ENCODE data around the gene ZIC2. TPM values are rescaled to one million over a fixed set of nuclear protein-coding genes. Genes with fewer than 3 reads are reported as not detected.

Gene ZIC2
- total and polyA plus RNA-seq, 2 of the 8 experiments (the other 6 are each of a cell fraction or from before 2014, with no cell fraction given), result 53.2 to 372 TPM

GRCh38 chr13:99982731-99983498 lies 1.3 kb downstream of the ZIC2 start (continued):
- TF ChIP-seq NANOG (IDR thresholded peaks at IDR 0.05; ENCODE audit: insufficient read depth, low read depth, low read length, poor library complexity, severe bottlenecking) (no peak), YY1 (IDR thresholded peaks at IDR 0.05; ENCODE audit: low read depth, low read length) (no peak), TCF12 (IDR thresholded peaks at IDR 0.05; ENCODE audit: low read depth, low read length) (no peak), RAD21 (IDR thresholded peaks at IDR 0.05 in 1 of 2, conservative IDR thresholded peaks at IDR 0.05 in 1 of 2; ENCODE audit: low read depth in 2 of 2, low read length in 2 of 2) (no peak), EP300 (IDR thresholded peaks at IDR 0.05; ENCODE audit: borderline replicate concordance in 1 of 2, low read depth in 2 of 2, low read length in 2 of 2) (no peak), CTCF (IDR thresholded peaks at IDR 0.05; ENCODE audit: control extremely low read depth in 1 of 3, insufficient read depth in 1 of 3, low read depth in 1 of 3, low read length in 3 of 3) (no peak), RNF2 (IDR thresholded peaks at IDR 0.05; ENCODE audit: borderline replicate concordance, low read depth, low read length, missing control alignments, poor library complexity, severe bottlenecking) (no peak), SAP30 (IDR thresholded peaks at IDR 0.05; ENCODE audit: insufficient read depth, insufficient replicate concordance, low read length) (peak; percentile 68), KDM4A (IDR thresholded peaks at IDR 0.05; ENCODE audit: low read depth, low read length, severe bottlenecking) (no peak), RBBP5 (IDR thresholded peaks at IDR 0.05; ENCODE audit: borderline replicate concordance, low read depth, low read length) (no peak), PHF8 (conservative IDR thresholded peaks at IDR 0.05; ENCODE audit: low read depth, low read length) (peak; percentile 4), RFX5 (IDR thresholded peaks at IDR 0.05; ENCODE audit: borderline replicate concordance, low read depth, low read length) (no peak), TEAD4 (IDR thresholded peaks at IDR 0.05; ENCODE audit: low read depth, low read length) (no peak), MAX (IDR thresholded peaks at IDR 0.05) (0 out of 2 replicates have a peak, but pooled peaks have one; percentile 25), SP2 (IDR thresholded peaks at IDR 0.05; ENCODE audit: low read length) (no peak), NRF1 (IDR thresholded peaks at IDR 0.05; ENCODE audit: low read depth, low read length) (no peak), SIX5 (IDR thresholded peaks at IDR 0.05; ENCODE audit: low read depth, low read length) (no peak), FOSL1 (IDR thresholded peaks at IDR 0.05; ENCODE audit: insufficient read depth, low read depth, low read length) (no peak), E2F6 (IDR thresholded peaks at IDR 0.05) (no peak)
